ENCODE results near the gene HSPA12B.

DNA sequence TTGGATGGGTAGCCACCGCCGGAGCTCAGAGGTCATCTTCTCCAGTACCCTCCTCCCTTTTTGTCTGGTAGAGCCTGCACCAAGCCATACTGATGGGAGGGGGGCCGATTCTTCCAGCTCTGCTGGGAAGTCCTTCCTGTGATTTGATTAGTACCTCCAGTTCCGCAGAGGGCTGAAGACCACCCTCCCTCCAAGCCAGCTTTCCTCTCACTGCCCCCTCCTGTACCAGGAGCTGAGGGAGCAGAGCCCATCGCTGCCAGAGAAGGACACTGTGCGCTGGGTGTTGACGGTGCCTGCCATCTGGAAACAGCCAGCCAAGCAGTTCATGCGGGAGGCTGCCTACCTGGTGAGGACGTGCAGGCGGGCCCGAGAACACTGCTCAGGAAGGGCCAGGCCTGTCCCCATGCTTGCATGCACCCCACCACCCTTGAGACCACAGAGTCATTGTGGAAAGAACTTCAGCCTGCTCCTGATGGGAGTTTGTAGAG lies 13.2 kb downstream of the HSPA12B start:
- TF ChIP-seq, protein P1, sequence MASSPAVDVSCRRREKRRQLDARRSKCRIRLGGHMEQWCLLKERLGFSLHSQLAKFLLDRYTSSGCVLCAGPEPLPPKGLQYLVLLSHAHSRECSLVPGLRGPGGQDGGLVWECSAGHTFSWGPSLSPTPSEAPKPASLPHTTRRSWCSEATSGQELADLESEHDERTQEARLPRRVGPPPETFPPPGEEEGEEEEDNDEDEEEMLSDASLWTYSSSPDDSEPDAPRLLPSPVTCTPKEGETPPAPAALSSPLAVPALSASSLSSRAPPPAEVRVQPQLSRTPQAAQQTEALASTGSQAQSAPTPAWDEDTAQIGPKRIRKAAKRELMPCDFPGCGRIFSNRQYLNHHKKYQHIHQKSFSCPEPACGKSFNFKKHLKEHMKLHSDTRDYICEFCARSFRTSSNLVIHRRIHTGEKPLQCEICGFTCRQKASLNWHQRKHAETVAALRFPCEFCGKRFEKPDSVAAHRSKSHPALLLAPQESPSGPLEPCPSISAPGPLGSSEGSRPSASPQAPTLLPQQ (tag by site-specific recombination; IDR thresholded peaks at IDR 0.05): no peak
- TF ChIP-seq WT1 (tag by site-specific recombination; IDR thresholded peaks at IDR 0.05) (no peak), TCF7L2 (IDR thresholded peaks at IDR 0.05; ENCODE audit: borderline replicate concordance, low read depth, low read length) (no peak)
